ENCODE data around the gene PRSS35.

DNA sequence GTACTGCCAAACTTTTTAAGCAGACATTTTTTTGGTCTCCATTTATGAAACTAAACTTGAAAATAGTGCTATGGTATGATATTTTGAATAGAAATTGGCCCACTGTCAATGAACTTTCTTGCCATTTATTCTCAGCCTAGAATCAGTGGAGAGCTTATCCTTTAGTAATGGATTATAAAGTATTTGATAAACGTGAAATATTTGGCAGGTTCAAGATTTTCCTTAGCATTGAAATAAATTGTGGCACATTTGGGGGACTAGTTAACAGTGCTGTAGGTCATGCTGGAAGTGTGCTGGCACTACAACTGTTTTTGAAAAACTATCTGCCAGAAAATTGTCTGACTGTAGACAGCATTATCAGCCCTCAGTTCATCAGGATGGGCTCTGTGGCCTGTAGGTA lies 2.1 kb downstream of the PRSS35 start:
- TF ChIP-seq, protein P1, sequence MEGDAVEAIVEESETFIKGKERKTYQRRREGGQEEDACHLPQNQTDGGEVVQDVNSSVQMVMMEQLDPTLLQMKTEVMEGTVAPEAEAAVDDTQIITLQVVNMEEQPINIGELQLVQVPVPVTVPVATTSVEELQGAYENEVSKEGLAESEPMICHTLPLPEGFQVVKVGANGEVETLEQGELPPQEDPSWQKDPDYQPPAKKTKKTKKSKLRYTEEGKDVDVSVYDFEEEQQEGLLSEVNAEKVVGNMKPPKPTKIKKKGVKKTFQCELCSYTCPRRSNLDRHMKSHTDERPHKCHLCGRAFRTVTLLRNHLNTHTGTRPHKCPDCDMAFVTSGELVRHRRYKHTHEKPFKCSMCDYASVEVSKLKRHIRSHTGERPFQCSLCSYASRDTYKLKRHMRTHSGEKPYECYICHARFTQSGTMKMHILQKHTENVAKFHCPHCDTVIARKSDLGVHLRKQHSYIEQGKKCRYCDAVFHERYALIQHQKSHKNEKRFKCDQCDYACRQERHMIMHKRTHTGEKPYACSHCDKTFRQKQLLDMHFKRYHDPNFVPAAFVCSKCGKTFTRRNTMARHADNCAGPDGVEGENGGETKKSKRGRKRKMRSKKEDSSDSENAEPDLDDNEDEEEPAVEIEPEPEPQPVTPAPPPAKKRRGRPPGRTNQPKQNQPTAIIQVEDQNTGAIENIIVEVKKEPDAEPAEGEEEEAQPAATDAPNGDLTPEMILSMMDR (IDR thresholded peaks at IDR 0.05), result no peak
- no peak for TF ChIP-seq POLR2A (IDR thresholded peaks at IDR 0.05)
